Stimulated activated CD8-positive, alpha-beta memory T cell treated with anti-CD3 and anti-CD28 coated beads, Interleukin-15, amount 100 ng/mL, for 48 hours (primary cell): Measurements from ENCODE around the gene NIPSNAP2.
"Not testable (repeated sequence)": the region's sequence is repeated elsewhere in the genome, so short reads cannot be mapped to it uniquely, and the experiment has no call there.

Experiments used
- DNase-seq, 2 donors: peaks; one replicate each; pipeline ENCODE4 v3.0.0-alpha.2; 2020; ENCODE audit warnings: low read depth in 2 of 2

NIPSNAP2 gene

GRCh38 chr7:55964261-55965099 lies at the start of gene NIPSNAP2:
Gene NIPSNAP2 (plus strand): TSS chr7:55964585. CDS start chr7:55964610, 25 bp downstream.
- peak; percentile 38 to 41 for DNase-seq

- no peak for DNase-seq
These were observed 46.6 kb upstream of the NIPSNAP2 start for GRCh38 chr7:55917771-55918170.

- no peak for DNase-seq
These were observed 36.2 kb upstream of the NIPSNAP2 start for GRCh38 chr7:55928006-55928767.

GRCh38 chr7:55931421-55932151 lies 32.8 kb upstream of the NIPSNAP2 start:
- no peak for DNase-seq

- DNase-seq = no peak
These were observed 24.8 kb upstream of the NIPSNAP2 start for GRCh38 chr7:55939514-55940123.

GRCh38 chr7:55946545-55946944 lies 17.8 kb upstream of the NIPSNAP2 start:
- no peak for DNase-seq

- DNase-seq = peak; percentile 88 to 90
These were observed 12.6 kb upstream of the NIPSNAP2 start, which contains the start of gene MRPS17 for GRCh38 chr7:55951637-55952351. Gene MRPS17 (plus strand): TSS chr7:55951877. CDS start chr7:55953196, 1,319 bp downstream.

- DNase-seq = not testable (repeated sequence)
These were observed 12.1 kb upstream of the NIPSNAP2 start for GRCh38 chr7:55952352-55952671.

GRCh38 chr7:55953707-55954475 lies 10.5 kb upstream of the NIPSNAP2 start:
- DNase-seq = no peak

GRCh38 chr7:55957190-55957589 lies 7.2 kb upstream of the NIPSNAP2 start:
- DNase-seq = no peak

- DNase-seq = no peak
These were observed 2.4 kb upstream of the NIPSNAP2 start for GRCh38 chr7:55962014-55962413.

- DNase-seq = no peak
These were observed 709 bp upstream of the NIPSNAP2 start for GRCh38 chr7:55963584-55964168.

GRCh38 chr7:55965100-55965470 lies 700 bp downstream of the NIPSNAP2 start:
- no peak for DNase-seq

- no peak for DNase-seq
These were observed 1.5 kb downstream of the NIPSNAP2 start for GRCh38 chr7:55965805-55966421.

GRCh38 chr7:55966851-55967250 lies 2.5 kb downstream of the NIPSNAP2 start:
- no peak for DNase-seq

GRCh38 chr7:55969391-55969790 lies 5.0 kb downstream of the NIPSNAP2 start:
- no peak for DNase-seq

GRCh38 chr7:55970561-55970960 lies 6.2 kb downstream of the NIPSNAP2 start:
- no peak for DNase-seq

- DNase-seq = no peak
These were observed 6.6 kb downstream of the NIPSNAP2 start for GRCh38 chr7:55970978-55971377.

GRCh38 chr7:55973747-55974250 lies 9.4 kb downstream of the NIPSNAP2 start:
- DNase-seq = no peak
